Stimulated activated naive CD4-positive, alpha-beta T cell treated with Interleukin-2 at 50 U/mL for 16 hours (primary cell): Measurements from ENCODE around the gene IL27RA.

Source experiments
- DNase-seq: peaks from one replicate; lab custom pipeline; 2025; lab: John Stamatoyannopoulos, UW

IL27RA gene

DNA sequence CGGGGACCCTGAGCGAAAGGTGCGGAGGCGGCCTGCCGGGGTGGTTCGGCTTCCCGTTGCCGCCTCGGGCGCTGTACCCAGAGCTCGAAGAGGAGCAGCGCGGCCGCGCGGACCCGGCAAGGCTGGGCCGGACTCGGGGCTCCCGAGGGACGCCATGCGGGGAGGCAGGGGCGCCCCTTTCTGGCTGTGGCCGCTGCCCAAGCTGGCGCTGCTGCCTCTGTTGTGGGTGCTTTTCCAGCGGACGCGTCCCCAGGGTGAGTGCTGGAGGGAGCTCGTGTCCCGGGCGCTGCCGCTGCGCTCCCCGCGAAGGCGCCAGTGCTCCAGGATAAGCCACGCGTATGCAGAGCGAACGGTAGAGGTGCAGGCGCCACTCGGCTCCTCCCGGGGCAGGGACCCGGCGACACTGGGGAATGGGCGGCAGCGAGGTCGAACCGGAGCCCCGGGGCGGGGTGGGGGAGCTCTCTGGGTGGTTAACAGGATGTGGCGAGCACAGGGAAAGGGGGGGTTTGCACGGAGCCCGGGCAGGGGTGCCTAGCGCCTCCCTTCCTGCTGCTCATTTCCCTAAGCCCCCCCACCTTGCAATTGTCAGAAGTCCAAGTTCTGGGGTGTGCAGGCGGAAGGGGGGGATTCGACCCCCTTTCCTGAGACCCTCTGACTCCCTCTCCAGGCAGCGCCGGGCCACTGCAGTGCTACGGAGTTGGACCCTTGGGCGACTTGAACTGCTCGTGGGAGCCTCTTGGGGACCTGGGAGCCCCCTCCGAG is at the start of gene IL27RA:
IL27RA (plus strand) TSS at position 44 of the 762 bp plus-strand sequence; CDS start at position 155, 111 bp downstream.
- peak; percentile 79 for DNase-seq

DNA sequence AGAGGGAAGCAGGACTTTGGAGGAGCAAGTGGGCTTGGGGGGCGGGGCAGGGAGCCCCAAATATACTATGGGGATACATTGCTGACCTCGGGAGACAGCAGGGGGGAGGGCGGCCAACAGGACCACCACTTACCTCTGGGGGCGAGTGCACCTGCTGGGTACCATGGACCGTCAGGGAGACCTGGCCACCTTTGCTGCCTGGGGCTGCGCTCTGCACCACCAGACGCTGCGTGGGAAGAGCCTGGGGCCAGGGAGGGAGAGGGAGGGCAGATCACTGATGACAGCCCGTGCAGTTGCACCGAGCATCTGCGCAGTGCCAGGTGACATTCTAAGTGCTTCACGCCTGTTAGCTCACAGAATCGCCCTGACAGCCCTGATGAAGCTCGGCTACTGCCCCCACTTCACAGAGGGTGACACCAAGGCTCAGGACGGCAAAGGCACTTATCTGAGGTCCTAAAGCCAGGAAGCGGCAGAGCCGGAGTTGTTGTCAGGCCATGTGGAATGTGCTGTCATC is 49.5 kb upstream of the IL27RA start:
- DNase-seq: no peak

DNA sequence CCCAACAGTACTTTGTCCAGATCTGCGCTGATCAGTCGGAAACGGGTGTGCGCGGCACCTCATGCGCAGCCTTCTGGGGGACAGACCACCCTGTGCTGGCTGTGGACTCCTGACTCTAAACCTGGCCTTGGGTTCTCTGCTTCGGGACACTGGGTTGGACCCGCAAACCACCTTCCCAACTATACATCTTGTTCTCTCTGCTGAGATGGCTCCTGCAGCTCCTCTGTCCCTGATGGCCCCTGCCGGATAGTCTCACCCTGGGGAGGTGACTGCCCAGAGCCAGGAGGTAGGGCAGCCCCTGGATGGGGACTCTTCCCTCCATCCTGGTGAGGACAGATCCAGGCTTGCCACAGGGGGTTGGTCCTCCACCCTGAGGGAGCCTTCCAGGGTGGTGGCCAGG is 48.8 kb upstream of the IL27RA start:
- no peak for DNase-seq

DNA sequence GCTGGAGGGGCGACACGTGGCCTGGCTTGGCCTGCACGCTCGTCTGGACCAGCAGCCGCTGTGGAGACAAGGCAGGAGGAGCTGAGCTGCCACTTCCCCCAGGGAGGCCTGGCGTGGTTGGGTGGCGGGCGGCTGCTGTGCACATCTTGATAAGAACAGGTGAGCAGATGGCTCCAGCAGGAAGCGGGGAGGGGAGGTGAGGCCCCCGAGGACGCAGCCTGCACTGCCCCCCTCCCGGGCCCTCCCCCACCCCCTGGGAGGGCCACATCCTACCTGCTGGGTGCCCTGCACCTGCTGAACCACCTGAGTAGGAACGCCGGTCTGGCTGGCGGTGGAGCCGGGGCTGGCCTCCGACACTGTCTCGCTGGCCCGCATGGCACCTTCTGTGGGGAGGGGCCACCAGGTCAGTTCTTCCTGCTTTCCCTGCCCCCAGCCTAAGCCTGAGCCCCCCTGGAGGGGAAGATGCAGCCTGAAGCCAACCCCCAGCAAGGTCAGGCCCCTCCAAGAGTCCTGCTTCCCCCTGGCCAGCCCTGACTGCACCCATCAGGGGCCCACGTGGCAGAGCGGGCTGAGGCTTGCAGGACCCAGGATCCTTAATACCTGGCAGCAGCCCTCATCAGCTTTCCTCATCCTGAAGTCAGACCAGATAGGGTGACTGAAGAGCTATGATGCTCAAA is 48.2 kb upstream of the IL27RA start:
- DNase-seq: no peak

DNA sequence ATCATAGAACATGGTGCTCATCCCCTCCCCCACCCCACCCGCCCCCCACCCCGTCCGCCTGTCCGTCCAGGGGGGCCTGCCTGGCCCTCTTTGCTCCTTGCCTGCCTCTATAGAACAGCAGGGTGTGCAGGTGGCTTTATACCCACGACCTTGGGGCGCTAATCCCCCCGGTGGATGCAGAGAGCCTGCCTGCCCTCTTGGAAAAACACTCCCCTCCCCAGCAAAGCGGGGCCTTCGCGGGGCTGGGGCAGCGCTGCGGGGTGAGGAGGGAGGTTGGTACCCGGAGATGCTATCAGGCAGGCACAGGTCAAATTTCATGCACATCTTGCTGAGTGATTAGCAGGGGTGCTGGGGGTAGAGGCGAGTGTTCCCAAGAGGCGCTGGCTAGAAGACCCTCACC is 47.4 kb upstream of the IL27RA start:
- DNase-seq: no peak

DNA sequence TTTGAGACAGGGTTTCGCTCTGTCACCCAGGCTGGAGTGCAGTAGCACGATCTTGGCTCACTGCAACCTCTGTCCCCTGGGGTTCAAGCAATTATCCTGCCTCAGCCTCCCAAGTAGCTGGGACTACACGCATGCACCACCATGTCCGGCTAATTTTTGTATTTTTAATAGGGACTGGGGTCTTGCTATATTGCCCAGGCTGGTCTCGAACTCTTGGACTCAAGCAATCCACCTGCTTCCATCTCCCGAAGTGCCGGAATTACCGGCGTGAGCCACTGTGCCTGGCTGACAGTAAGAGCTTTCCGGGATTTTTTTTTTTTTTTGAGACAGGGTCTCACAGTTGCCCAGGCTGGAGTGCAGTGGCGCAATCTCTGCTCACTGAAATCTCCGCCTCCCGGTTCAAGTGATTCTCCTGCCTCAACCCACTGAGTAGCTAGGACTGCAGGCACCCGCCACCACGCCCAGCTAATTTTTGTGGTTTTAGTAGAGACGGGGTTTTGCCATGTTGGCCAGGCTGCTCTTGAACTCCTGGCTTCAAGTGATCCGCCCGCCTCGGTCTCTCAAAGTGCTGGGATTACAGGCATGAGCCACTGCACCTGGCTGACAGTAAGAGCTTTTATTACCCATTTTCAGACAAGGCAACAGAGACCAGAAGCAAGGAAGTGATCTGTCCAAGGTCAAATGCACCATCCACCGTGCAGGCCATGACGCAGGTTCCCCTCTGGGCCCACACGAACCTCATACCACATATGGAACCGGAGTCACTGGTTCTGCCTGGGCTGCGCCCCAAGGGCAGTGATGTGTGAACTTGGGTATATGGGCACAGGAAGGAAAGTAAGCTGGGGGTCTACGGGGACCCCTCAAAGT is 46.5 kb upstream of the IL27RA start:
- DNase-seq: no peak

DNA sequence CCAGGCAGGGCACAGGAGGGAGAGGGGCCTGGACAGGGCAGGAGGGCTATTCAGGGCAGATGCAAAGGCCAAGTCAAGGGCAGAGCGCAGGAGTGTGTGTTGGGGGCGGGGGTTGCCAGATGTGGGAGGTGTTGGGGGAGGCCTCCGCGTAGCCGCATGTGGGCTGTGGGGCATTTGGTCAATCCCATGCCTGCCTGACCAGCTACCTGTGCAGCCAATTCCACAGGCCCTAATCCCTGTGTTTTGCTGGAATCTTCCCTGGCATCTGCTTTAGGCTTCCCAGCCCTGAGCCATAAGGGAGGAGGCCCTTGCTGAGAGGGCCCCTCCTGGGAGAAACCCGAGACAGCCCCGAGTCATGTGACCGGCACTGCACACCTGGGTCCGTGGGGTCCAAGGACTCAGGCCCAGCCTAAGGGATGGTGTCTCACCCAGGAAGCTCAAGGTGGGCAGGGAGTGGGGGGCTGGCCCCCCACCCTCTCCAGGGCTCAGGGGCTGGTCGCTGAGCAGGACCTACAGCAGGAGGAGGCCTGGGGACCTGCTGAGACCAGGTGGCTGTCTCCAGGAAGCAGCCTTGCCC is 45.7 kb upstream of the IL27RA start:
- DNase-seq: no peak

DNA sequence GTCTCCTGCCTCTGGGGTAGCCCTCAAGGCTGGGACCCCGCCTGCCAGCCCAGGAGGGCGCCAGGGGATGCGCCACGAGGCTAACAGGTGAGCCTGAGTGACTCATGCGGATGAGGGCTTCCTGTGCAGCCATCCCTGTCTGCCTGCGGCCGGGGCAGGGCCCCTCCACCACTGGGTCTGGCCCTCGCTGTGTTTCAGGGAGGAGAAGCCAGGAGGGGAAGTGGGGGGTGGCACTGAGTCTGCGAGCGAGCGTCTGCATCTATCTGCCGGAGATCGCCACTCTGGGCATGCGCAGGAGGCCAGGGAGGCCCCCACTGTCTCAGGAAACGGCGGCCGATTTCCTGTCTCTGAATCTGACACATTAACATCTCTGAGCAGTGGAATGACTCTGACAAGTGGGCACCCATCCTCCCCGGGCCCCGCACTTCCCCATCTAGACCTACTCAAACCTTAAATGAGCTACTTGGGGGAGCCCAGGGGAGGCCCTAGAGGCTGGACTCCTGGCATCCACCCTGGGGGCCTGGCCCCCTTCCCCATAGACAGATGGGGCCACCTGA is 45.1 kb upstream of the IL27RA start:
- DNase-seq: peak; percentile 98

DNA sequence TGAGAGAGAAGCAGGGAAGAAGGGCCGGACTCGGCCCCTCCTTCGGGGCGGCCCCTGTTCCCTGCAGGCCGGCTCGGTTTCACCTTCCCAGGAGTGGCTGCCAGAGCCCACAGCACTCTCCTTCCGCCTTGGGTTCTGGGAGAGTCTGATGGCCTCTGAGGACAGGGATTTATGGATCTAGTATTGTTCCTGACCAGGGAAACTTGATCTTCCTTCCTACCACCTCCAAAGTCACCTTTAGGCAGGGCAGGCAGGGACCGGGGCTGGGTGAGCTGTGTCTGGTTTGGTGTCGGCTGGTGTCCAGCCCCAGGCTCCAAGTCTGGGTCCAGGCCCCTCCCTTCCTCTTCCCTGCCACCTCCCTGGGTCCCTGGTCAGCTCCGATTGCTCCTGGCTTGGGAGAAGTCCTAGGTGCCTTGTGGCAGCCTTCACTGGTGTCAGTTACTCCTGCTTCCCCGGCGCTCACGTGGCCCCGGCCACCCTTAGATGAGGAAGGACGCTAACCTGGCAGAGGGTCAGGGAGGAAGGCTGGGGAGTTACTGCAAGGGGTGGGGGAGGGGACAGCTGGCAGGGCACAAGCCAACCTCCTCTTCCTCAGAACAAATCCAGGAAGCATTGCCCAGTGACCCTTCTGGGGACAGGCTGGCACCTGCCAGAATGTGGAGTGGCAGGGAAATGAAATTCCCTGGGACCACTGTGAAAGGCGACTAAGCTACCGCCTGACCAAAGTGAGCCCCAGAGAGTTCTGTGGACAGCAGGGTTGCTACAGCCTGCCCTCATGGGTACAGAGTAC is 44.3 kb upstream of the IL27RA start:
- DNase-seq: no peak

DNA sequence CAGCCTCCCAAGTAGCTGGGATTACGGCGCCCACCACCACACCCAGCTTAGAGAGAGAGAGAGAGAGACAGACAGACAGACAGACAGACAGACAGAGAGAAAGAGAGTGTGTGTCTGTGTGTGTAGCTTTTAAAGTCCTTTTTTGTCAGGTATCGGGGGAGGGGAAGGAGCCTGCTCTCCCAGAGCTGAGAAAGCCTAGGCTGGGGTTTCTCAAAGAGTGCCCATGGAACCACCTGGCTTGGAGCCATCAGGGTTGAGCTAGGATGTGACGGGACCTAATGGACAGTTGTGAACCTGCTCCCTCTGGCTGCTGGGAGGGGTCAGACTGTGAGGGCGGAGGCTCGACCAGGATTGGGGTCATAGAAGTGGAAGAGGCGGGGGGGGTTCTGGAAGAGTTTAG is 42.1 kb upstream of the IL27RA start:
- DNase-seq: no peak

DNA sequence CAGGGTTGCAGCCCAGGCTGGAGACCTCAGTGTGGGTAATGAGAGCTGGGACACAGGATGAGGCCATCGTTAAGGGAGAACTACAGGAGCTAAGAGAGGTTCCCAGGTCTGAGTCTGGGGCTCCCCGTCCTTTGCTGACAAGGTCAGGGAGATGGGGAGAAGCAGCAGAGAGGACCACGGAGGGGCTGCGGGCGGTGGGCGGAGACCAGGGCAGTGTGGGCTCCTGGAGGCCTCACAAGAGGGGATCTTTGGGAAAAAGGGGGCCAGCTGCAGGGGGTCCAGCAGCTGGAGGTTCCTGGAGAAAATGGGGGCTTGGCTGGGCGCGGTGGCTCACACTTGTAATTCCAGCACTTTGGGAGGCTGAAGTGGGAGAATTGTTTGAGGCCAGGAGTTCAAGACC is 41.5 kb upstream of the IL27RA start:
- DNase-seq: no peak

DNA sequence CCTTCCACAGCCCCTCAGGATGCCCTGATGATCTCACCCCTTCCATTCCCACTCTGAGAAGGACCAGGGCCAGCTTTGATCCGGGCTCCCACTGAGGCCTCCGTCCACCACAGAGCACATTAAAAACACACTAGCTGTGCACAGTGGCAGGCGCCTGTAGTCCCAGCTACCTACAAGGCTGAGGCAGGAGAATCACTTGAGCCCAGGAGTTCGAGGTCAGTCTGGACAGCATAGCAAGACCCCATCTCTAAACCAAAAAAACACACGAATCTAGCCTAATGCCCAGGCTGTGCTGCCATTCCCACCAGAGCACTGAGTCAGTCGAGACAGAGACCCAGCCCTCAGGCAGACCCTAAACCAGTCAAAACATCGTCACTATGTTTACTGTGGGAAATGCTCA is 39.5 kb upstream of the IL27RA start:
- no peak for DNase-seq

DNA sequence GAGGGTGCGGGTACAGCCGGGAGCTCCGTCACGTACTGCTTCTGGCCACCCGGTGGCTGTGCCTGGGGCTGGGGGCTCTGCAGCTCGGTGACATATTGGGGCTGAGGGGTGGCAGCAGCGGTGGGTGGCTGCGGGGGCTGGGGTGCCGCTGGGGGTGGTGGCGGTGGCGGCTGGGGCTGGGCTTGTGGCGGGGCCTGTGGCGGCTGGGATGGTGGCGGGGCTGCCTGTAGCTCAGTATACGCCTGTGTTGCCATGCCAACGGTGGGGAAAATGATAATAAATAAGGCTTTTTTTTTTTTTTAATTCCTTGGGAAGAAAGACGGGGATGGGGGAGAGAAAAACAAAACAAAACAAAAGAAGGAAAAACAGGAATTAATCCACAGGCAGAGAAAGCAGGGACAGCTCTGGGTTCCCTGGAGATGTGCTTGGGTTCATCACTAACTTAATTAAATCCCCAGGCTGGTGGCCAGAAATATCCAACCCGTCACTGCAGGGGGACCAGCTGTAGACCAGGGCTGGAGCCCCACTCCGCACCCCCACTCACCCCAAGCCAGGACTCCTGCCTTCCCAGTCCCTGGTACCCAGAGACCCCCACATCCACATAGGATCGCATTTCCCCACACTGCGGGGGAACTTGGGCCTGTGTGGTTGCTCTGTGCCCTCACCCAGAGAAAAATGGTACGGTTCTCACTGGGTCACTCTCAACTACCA is 37.8 kb upstream of the IL27RA start:
- no peak for DNase-seq

DNA sequence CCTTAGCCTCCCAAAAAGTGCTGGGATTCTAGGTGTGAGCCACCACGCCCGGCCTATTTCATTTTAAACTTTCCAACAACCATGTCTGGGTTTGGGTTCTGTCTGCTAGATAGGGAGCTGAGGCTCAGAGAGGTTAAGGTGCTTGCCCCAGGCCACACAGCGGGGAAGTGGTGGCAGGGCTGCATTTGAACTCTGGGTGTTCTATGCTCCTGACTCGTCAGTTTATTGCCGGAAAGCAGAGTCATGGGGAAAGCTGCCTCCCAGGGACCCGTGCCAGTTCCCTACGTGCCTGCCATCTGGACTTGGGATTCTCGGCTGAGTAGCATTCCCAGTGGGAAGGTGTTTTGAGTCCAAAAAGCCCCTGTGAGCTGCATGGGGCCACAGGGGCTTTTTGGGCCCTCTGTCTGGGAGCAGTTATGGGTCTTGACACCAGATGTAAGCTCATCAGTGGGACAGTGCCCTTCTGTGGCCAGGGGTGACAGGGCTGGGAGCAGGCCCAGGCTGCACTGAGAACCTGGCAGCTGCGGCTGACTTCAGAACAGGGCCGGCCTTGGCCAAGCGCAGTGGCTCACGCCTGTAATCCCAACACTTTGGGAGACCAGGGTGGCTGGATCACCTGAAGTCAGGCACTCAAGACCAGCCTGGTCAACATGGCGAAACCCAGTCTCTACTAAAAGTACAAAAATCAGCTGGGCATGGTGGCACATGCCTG is 36.4 kb upstream of the IL27RA start:
- no peak for DNase-seq

DNA sequence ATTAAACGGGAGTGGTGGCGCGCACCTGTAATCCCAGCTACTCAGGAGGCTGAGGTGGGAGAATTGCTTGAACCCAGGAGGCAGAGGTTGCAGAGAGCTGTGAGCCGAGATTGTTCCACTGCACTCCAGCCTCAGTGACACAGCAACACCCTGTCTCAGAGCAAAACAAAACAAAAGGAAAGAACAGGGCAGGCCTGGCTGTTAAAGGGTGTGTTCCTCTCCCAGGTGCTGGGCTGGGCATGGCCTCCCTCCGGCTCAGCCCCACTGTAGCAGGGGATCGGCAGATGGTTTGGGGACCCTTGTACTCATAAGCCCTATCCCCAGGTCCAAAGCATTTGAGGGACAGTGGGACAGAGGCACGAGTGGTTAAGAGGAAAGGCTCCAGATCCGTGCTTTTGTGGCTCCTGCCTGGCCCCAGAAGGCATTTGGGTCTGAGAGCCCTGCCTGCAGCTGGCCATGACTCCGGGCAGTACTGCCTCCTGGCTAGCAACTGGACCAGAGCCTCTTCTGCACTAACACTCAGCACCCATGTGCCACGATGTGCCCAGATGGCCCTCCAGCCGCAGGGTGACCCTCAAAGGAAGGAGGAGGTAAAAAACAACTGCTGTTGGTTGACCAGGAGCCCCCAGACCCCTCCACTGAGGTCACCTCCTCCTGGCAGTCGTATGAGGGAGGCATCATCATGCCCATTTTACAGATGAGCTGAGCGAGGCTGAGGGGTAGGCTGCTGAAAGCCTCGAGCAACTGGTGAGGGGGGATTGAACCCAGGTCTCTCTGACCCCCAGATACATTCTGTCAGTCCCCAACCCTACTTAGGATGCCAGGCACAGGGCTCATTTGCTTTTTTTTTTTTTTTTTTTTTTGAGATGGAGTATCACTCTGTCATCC is 35.4 kb upstream of the IL27RA start:
- DNase-seq: no peak

DNA sequence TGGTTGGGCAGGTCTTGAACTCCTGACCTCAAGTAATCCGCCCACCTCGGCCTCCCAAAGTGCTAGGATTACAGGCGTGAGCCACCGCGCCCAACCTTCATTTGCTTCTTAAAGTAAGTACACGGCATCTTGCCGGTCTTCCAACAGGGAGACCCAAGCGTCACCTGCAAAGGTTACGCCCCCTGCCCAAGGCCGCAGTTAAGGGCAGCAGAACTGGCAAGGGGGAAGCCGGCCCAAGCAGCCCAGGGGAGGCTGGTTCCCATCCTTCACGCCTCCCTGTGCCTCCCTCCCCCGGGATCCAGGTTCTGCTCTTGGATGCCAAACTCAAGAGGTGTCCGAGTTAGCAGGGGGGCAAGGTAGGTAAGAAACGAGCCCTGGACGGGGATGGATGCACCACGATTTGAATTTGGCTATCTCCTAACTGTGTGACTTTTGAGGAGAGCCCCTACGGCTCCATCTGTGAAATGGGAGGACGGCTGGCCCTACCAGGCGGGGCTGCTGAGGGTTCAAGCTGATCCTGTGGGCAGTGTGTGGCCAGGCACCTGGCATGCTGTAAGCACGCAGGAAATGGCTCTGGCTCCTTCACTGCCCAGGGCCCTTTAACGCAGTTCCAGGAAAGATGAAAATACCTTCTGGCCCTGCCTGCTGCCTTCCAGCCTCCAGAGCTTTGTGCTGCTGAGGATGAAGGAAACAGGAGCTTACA is 34.5 kb upstream of the IL27RA start:
- no peak for DNase-seq

DNA sequence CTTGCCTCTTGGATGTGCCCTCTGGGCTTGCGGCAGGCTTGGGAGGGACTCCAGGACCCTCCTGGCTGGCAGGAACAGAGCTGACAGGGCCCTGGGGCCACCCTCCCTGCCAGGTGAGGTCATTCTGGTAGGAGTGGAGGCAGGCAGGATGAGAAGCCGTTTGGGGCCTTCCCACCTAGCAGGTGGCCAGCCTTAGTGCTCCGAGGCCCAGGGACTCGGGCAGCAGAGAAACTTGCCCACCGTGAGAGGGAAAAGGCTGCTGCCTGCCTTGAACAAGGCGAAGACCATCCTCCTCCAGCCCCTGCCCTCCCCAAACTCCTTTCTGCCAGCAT is 34.0 kb upstream of the IL27RA start:
- DNase-seq: no peak

DNA sequence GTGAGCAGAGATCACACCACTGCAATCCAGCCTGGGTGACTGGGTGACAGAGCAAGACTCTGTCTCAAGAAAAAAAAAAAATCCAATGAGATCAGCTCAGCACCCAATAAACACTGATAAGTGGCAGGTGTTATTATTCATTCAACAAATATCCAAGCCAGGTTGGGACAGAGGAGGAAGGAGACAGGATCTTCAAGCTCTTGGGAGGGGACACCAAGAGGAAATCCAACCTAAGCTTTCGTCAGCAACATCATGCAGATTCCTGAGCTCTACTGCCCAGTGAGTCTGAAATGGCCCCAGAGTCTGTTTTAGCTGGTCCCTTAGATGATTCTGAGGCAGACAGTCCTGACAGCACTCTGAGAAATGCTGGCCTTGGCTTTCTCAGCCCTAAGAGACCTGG is 33.1 kb upstream of the IL27RA start:
- no peak for DNase-seq
